ENCODE results near the gene THSD4. TPM values are rescaled to one million over a fixed set of nuclear protein-coding genes. Genes with fewer than 3 reads are reported as not detected.

The THSD4 gene
- total and polyA plus RNA-seq, 9 of the 15 experiments (the other 6 are each of a cell fraction or from before 2014, with no cell fraction given), result 0.04 TPM; not detected in 5

- intact Hi-C loops (cut with micrococcal nuclease), result no loop called here
- CTCF ChIA-PET (ENCODE audit: low intra/inter-chr PET ratio), result interaction anchor here (0.6 kb wide), 1 partner anchor 1278 kb away, joined by 3 read pairs; no protein-coding TSS in a partner anchor
- TF ChIP-seq ELF2 (CRISPR knock-in tag; IDR thresholded peaks at IDR 0.05), result no peak
- no peak for TF ChIP-seq TFAM (CRISPR knock-in tag; conservative IDR thresholded peaks at IDR 0.05)
- TF ChIP-seq CREB3L1 (IDR thresholded peaks at IDR 0.05; ENCODE audit: borderline replicate concordance, low read depth), result no peak
- TF ChIP-seq ELF4 (CRISPR knock-in tag; IDR thresholded peaks at IDR 0.05), result no peak
- no peak for TF ChIP-seq ZNF165 (CRISPR knock-in tag; IDR thresholded peaks at IDR 0.05; ENCODE audit: borderline replicate concordance)
- no peak for TF ChIP-seq HDAC3 (IDR thresholded peaks at IDR 0.05; ENCODE audit: borderline replicate concordance, partially characterized antibody)
- no peak for TF ChIP-seq ZNF696 (CRISPR knock-in tag; conservative IDR thresholded peaks at IDR 0.05)
- TF ChIP-seq SNRNP70 (optimal IDR thresholded peaks at IDR 0.05; ENCODE audit: low read depth, low read length), result no peak
- TF ChIP-seq MAZ (CRISPR knock-in tag; conservative IDR thresholded peaks at IDR 0.05 in 1 of 2, IDR thresholded peaks at IDR 0.05 in 1 of 2), result no peak
- no peak for TF ChIP-seq TARDBP (IDR thresholded peaks at IDR 0.05)
- no peak for TF ChIP-seq SMAD1 (IDR thresholded peaks at IDR 0.05; ENCODE audit: low read depth, low read length, partially characterized antibody)
- TF ChIP-seq, protein P1, sequence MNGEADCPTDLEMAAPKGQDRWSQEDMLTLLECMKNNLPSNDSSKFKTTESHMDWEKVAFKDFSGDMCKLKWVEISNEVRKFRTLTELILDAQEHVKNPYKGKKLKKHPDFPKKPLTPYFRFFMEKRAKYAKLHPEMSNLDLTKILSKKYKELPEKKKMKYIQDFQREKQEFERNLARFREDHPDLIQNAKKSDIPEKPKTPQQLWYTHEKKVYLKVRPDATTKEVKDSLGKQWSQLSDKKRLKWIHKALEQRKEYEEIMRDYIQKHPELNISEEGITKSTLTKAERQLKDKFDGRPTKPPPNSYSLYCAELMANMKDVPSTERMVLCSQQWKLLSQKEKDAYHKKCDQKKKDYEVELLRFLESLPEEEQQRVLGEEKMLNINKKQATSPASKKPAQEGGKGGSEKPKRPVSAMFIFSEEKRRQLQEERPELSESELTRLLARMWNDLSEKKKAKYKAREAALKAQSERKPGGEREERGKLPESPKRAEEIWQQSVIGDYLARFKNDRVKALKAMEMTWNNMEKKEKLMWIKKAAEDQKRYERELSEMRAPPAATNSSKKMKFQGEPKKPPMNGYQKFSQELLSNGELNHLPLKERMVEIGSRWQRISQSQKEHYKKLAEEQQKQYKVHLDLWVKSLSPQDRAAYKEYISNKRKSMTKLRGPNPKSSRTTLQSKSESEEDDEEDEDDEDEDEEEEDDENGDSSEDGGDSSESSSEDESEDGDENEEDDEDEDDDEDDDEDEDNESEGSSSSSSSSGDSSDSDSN (IDR thresholded peaks at IDR 0.05; ENCODE audit: borderline replicate concordance in 1 of 2, low read depth in 2 of 2, low read length in 2 of 2), result no peak
- TF ChIP-seq LCOR (CRISPR knock-in tag; IDR thresholded peaks at IDR 0.05), result no peak
- TF ChIP-seq ZNF354B (CRISPR knock-in tag; IDR thresholded peaks at IDR 0.05), result no peak
- no peak for TF ChIP-seq ZNF347 (CRISPR knock-in tag; IDR thresholded peaks at IDR 0.05; ENCODE audit: low read depth)
- TF ChIP-seq GMEB1 (CRISPR knock-in tag; IDR thresholded peaks at IDR 0.05), result no peak
- TF ChIP-seq PATZ1 (CRISPR knock-in tag; IDR thresholded peaks at IDR 0.05; ENCODE audit: borderline replicate concordance), result no peak
Measured at GRCh38 chr15:71293723-71294122, 178.5 kb downstream of the THSD4 start.

More at GRCh38 chr15:71293723-71294122, 178.5 kb downstream of the THSD4 start:
- Histone ChIP-seq H3K9ac (ENCODE audit: insufficient read depth in 1 of 2, low read depth in 2 of 2, low read length in 2 of 2) (no peak overlapping the region), H2AFZ (ENCODE audit: low read depth, low read length) (no peak overlapping the region), H3K36me3 (ENCODE audit: control insufficient read depth, insufficient read depth, low read length) (no peaks in the 10 kb centered on the region), H3K4me1 (replicated peaks in 1 of 2; ENCODE audit: control insufficient read depth in 2 of 2, insufficient read depth in 2 of 2, low read length in 2 of 2) (no peaks in the 10 kb centered on the region), H3K4me2 (ENCODE audit: insufficient read depth, low read length) (no peak overlapping the region), H3K79me2 (ENCODE audit: control insufficient read depth, insufficient read depth, low read length) (no peaks in the 10 kb centered on the region), H3K4me3 (no peak overlapping the region), H4K20me1 (replicated peaks; ENCODE audit: control insufficient read depth, insufficient read depth, low read length) (no peaks in the 10 kb centered on the region), H3K27ac (ENCODE audit: extremely low read depth, low read depth, low read length) (no peak overlapping the region), H3K9me1 (ENCODE audit: control insufficient read depth, insufficient read depth, low read length) (no peaks in the 10 kb centered on the region), H3K27me3 (ENCODE audit: control insufficient read depth in 2 of 2, insufficient read depth in 2 of 2, low read length in 2 of 2) (no peaks in the 10 kb centered on the region; a peak in 1 of 5 replicates), H3K9me3 (replicated peaks; ENCODE audit: control insufficient read depth, insufficient read depth, low read depth, low read length) (no peaks in the 10 kb centered on the region)
- no peak for FAIRE-seq
- ATAC-seq, result no peak
- in situ Hi-C loops (cut with MboI), result no loop called here
- 0% methylated on average over 2 of the region's 2 CpGs for WGBS (ENCODE audit: insufficient coverage, low coverage, missing lambda C conversion rate)
- POLR2A ChIA-PET, result no interaction called here
- no peak for DNase-seq (ENCODE audit: extremely low read depth in 1 of 4, low spot score in 3 of 4)
- no TSS peak for BruUV-seq (replicated peaks)
